CD14-positive monocyte (primary cell): ENCODE measurements around the gene ATP1A2. TPM values are rescaled to one million over a fixed set of nuclear protein-coding genes. Genes with fewer than 3 reads are reported as not detected.

Source experiments
- DNase-seq, 3 donors: peaks; one replicate each; pipeline ENCODE4 v3.0.0-alpha.2; 2011 to 2022
- H2AFZ ChIP-seq: 2 replicates; pipeline ENCODE4 v1.6.0; 2012; ENCODE audit warnings: mild to moderate bottlenecking, low read depth, low read length, inconsistent platforms; ENCODE audit not compliant: insufficient read depth, poor library complexity, severe bottlenecking
- H3K27ac ChIP-seq, 2 donors: 1 replicate in 1 of 2; 2 replicates in 1 of 2; pipeline ENCODE4 v1.5.1; 2012 to 2013; ENCODE audit warnings: low read length in 2 of 2, control low read depth in 1 of 2, inconsistent platforms in 1 of 2, low read depth in 1 of 2, mild to moderate bottlenecking in 1 of 2
- H3K27me3 ChIP-seq, 2 donors: one replicate each; pipeline versions ENCODE4 v1.6.0 to v1.6.1; 2011 to 2013; ENCODE audit warnings: low read length in 2 of 2; ENCODE audit not compliant: control insufficient read depth in 2 of 2, insufficient read depth in 2 of 2
- H3K36me3 ChIP-seq, 2 donors: replicated peaks in 1 of 2; 1 replicate in 1 of 2; 2 replicates in 1 of 2; pipeline versions ENCODE4 v1.5.1 to v1.6.1; 2012 to 2013; ENCODE audit warnings: low read length in 2 of 2, control low read depth in 1 of 2, inconsistent platforms in 1 of 2, mild to moderate bottlenecking in 1 of 2; ENCODE audit not compliant: insufficient read depth in 2 of 2, control insufficient read depth in 1 of 2
- H3K4me1 ChIP-seq, 2 donors: 1 replicate in 1 of 2; 2 replicates in 1 of 2; pipeline versions ENCODE4 v1.5.1 to v1.6.1; 2012 to 2013; ENCODE audit warnings: low read length in 2 of 2, control low read depth in 1 of 2, inconsistent platforms in 1 of 2, mild to moderate bottlenecking in 1 of 2, moderate library complexity in 1 of 2; ENCODE audit not compliant: insufficient read depth in 2 of 2, control insufficient read depth in 1 of 2
- H3K4me2 ChIP-seq: replicated peaks from 2 replicates; pipeline ENCODE3; 2012; ENCODE audit warnings: low read length, moderate library complexity, mild to moderate bottlenecking; ENCODE audit not compliant: poor library complexity, severe bottlenecking; ENCODE audit errors: extremely low read depth
- H3K4me3 ChIP-seq, 3 experiments: fragments of 200-600 bp in 1 of 3; sonication (generic) in 1 of 3; replicated peaks in 1 of 3; 1 replicate in 2 of 3; 2 replicates in 1 of 3; pipeline ENCODE4 v1.5.1; 2011 to 2013; ENCODE audit warnings: low read length in 3 of 3, mild to moderate bottlenecking in 3 of 3, control low read depth in 2 of 3, low read depth in 2 of 3, inconsistent platforms in 1 of 3, moderate library complexity in 1 of 3
- H3K79me2 ChIP-seq: 2 replicates; pipeline ENCODE4 v1.6.0; 2012; ENCODE audit warnings: mild to moderate bottlenecking, control low read depth, inconsistent platforms, low read length, moderate library complexity; ENCODE audit not compliant: insufficient read depth
- H3K9ac ChIP-seq: 2 replicates; pipeline ENCODE4 v1.6.0; 2017; ENCODE audit warnings: low read length, mild to moderate bottlenecking; ENCODE audit not compliant: insufficient read depth, poor library complexity, severe bottlenecking
- H3K9me3 ChIP-seq, 2 donors: replicated peaks in 1 of 2; 1 replicate in 1 of 2; 2 replicates in 1 of 2; pipeline versions ENCODE4 v1.5.1 to v1.6.1; 2012 to 2013; ENCODE audit warnings: low read length in 2 of 2, control low read depth in 1 of 2; ENCODE audit not compliant: control insufficient read depth in 1 of 2, insufficient read depth in 1 of 2
- H4K20me1 ChIP-seq: 2 replicates; pipeline ENCODE4 v1.6.0; 2012; ENCODE audit warnings: mild to moderate bottlenecking, low read length, control low read depth, moderate library complexity; ENCODE audit not compliant: insufficient read depth
- H3K27ac Mint-ChIP-seq, 7 donors: one replicate each; pipeline ENCODE4 v1.8.0; 2020; ENCODE audit warnings: mild to moderate bottlenecking in 7 of 7, mixed read lengths in 7 of 7, moderate library complexity in 6 of 7, inconsistent platforms in 2 of 7
- H3K27me3 Mint-ChIP-seq, 3 donors: one replicate each; pipeline ENCODE4 v1.8.0; 2021 to 2022; ENCODE audit warnings: low read depth in 3 of 3, mild to moderate bottlenecking in 3 of 3, mixed read lengths in 3 of 3, moderate library complexity in 3 of 3, inconsistent platforms in 1 of 3
- H3K36me3 Mint-ChIP-seq, 2 donors: one replicate each; pipeline ENCODE4 v1.8.0; 2020; ENCODE audit warnings: mixed read lengths in 2 of 2, inconsistent platforms in 1 of 2, mild to moderate bottlenecking in 1 of 2
- H3K4me1 Mint-ChIP-seq: one replicate; pipeline ENCODE4 v1.8.0; 2020; ENCODE audit warnings: mild to moderate bottlenecking, mixed read lengths
- H3K4me3 Mint-ChIP-seq, 2 donors: one replicate each; pipeline ENCODE4 v1.8.0; 2020; ENCODE audit warnings: mild to moderate bottlenecking in 2 of 2, mixed read lengths in 2 of 2, moderate library complexity in 1 of 2
- H3K9me3 Mint-ChIP-seq, 7 donors: one replicate each; pipeline ENCODE4 v1.8.0; 2020 to 2022; ENCODE audit warnings: mixed read lengths in 7 of 7, mild to moderate bottlenecking in 6 of 7, moderate library complexity in 6 of 7, inconsistent platforms in 2 of 7
- WGBS: methylation state at CpG from one replicate; pipeline ENCODE4 v1.1.5; 2013; ENCODE audit warnings: missing lambda C conversion rate; ENCODE audit not compliant: insufficient coverage; 5-methylcytosine and 5-hydroxymethylcytosine counted together
- intact Hi-C, 2 donors: fragments of 100-400 bp; cut with micrococcal nuclease; formaldehyde crosslinking; loops; one replicate each; pipeline versions ENCODE4 v1.15.0 to v1.15.1; 2023
- polyA plus RNA-seq, 3 donors: library from polyadenylated mRNA; depleted of rRNA in 1 of 3; unstranded in 2 of 3; stranded (reverse) in 1 of 3; fragments of 300-500 nt in 2 of 3; fragments of >200 nt in 1 of 3; fragmentation: Illumina TruSeq in 2 of 3; gene quantifications; 1 replicate in 2 of 3; 2 replicates in 1 of 3; pipeline ENCODE4 v1.2.3, GENCODE V29; 2012 to 2021
- TF ChIP-seq, protein P1 (sequence below): fragments of 200-600 bp; IDR thresholded peaks from one replicate; pipeline ENCODE4 v1.8.0; 2022; ENCODE audit warnings: antibody characterized with exemption, mild to moderate bottlenecking

The ATP1A2 gene
- polyA plus RNA-seq, 3 donors = 0.03 TPM; not detected in 2

DNA sequence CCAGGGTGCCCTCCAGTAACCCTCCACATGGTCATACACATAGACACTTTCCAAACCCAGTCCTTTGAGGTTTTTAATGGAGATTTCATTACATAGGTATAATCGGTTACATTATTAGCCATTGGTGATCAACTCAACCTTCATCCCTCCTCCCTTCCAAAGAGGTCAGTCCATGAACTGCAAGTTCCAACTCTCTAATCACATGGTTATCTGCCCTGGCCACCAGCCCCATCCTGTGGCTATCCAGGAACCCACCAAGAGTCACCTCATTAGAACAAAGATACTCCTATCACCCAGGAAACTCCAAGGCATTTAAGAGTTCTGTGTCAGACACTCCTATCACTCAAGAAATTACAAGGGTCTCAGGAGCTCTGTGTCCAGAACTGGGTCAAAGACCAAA is 48.1 kb downstream of the ATP1A2 start:
- peak in 1 of 3 donors; percentile 21 for DNase-seq
- no peak overlapping the region for H2AFZ ChIP-seq
- no peak overlapping the region for H3K4me2 ChIP-seq
- intact Hi-C loops = no loop called here
- Mint-ChIP-seq H3K4me1 (peaks cover 54% of the 10 kb centered on the region), H3K27ac (peak overlapping the region in 2 of 7 donors; percentile 46 to 53), H3K27me3 (peaks cover 1 to 7% (median 1%) of the 10 kb centered on the region in 3 donors), H3K4me3 (no peak overlapping the region), H3K9me3 (no peaks in the 10 kb centered on the region), H3K36me3 (no peaks in the 10 kb centered on the region)
- WGBS = no CpG with 5 or more reads among the region's 1 CpG
- peak overlapping the region in 1 of 3 experiments; percentile 0 for H3K4me3 ChIP-seq
- TF ChIP-seq, protein P1, sequence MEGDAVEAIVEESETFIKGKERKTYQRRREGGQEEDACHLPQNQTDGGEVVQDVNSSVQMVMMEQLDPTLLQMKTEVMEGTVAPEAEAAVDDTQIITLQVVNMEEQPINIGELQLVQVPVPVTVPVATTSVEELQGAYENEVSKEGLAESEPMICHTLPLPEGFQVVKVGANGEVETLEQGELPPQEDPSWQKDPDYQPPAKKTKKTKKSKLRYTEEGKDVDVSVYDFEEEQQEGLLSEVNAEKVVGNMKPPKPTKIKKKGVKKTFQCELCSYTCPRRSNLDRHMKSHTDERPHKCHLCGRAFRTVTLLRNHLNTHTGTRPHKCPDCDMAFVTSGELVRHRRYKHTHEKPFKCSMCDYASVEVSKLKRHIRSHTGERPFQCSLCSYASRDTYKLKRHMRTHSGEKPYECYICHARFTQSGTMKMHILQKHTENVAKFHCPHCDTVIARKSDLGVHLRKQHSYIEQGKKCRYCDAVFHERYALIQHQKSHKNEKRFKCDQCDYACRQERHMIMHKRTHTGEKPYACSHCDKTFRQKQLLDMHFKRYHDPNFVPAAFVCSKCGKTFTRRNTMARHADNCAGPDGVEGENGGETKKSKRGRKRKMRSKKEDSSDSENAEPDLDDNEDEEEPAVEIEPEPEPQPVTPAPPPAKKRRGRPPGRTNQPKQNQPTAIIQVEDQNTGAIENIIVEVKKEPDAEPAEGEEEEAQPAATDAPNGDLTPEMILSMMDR = no peak
- peak overlapping the region in 1 of 2 donors; percentile 80 for H3K27ac ChIP-seq
- H3K27me3 ChIP-seq = no peaks in the 10 kb centered on the region
- H3K79me2 ChIP-seq = no peaks in the 10 kb centered on the region
- H3K36me3 ChIP-seq = no peaks in the 10 kb centered on the region
- no peaks in the 10 kb centered on the region for H3K9me3 ChIP-seq
- H3K4me1 ChIP-seq = peaks cover 68 to 77% of the 10 kb centered on the region in 2 donors
- no peak overlapping the region for H3K9ac ChIP-seq
- no peaks in the 10 kb centered on the region for H4K20me1 ChIP-seq

DNA sequence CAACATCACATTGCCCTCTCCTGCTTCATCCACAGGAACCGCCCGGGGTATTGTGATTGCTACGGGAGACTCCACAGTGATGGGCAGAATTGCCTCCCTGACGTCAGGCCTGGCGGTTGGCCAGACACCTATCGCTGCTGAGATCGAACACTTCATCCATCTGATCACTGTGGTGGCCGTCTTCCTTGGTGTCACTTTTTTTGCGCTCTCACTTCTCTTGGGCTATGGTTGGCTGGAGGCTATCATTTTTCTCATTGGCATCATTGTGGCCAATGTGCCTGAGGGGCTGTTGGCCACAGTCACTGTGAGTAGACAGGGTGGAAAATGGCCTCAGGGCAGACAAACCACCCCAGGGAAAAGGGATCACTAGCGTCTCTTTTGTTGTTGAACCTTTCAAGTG is 48.6 kb downstream of the ATP1A2 start:
- intact Hi-C loops = no loop called here
- Mint-ChIP-seq H3K4me1 (peaks cover 59% of the 10 kb centered on the region), H3K9me3 (no peaks in the 10 kb centered on the region), H3K27ac (peak overlapping the region in 1 of 7 donors; percentile 39), H3K36me3 (no peaks in the 10 kb centered on the region), H3K27me3 (peaks cover 1 to 6% (median 1%) of the 10 kb centered on the region in 3 donors), H3K4me3 (no peak overlapping the region)
- Histone ChIP-seq H3K4me1 (peaks cover 73 to 82% of the 10 kb centered on the region in 2 donors), H3K27me3 (no peaks in the 10 kb centered on the region), H3K36me3 (no peaks in the 10 kb centered on the region), H3K9me3 (no peaks in the 10 kb centered on the region), H4K20me1 (no peaks in the 10 kb centered on the region), H3K27ac (no peak overlapping the region), H3K9ac (no peak overlapping the region), H2AFZ (no peak overlapping the region), H3K79me2 (no peaks in the 10 kb centered on the region), H3K4me2 (no peak overlapping the region), H3K4me3 (no peak overlapping the region)
- WGBS = 85% methylated on average over 6 of the region's 10 CpGs
- TF ChIP-seq, protein P1 = no peak
- DNase-seq = no peak
